PFSK-1 (cell line): ENCODE measurements around the gene TXNL1.

ENCODE experiments used
- FOXP2 ChIP-seq: optimal IDR thresholded peaks from 2 replicates; pipeline ENCODE3; 2011; ENCODE audit warnings: borderline replicate concordance, control low read depth, inconsistent platforms; ENCODE audit not compliant: insufficient read depth; ENCODE audit errors: extremely low read length, extremely low read depth
- POLR2AphosphoS5 ChIP-seq: IDR thresholded peaks from 2 replicates; pipeline ENCODE4 v1.6.1; 2012; ENCODE audit warnings: low read depth, mild to moderate bottlenecking, control low read depth, low read length, moderate library complexity

DNA sequence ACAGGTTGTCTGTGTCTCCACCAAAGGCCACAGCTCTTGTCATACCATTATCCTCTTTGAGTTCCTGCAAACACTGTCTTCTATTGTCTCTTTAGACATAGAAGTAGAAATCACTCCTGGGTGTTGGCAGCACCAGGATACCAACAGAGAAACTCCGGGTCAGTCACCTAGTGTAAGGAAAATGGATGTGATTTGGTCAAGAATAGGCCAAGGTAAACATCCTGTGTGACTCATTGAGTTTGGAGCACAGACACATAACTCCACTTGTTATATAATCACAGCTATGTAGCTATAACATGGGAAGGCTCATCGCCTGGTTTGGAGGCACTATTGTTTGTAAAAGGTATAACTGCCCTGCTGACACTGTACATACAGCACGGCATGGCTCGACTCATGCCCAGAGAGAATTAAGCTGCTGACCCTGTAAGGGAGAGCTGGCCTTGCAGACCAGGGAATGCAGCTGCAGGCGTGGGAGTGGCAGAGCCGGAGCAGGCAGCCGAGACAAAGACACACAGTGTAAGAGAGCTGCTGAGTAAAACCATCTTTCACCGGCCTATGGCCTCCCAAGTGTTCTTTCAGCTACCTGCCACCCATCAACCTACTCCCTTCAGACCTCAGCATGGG lies 3.4 kb upstream of the TXNL1 start:
- TF ChIP-seq POLR2AphosphoS5, result no peak
- TF ChIP-seq FOXP2, result no peak
